Ovary (tissue), 3 donors: ENCODE results near the gene ENOX1.

Experiments used
- EP300 ChIP-seq: sonication (generic); formaldehyde crosslinking; IDR thresholded peaks from one replicate; pipeline ENCODE4 v1.6.1; 2017; ENCODE audit warnings: antibody characterized with exemption
- POLR2A ChIP-seq: fragments of 450-650 bp; IDR thresholded peaks from one replicate; pipeline ENCODE4 v1.6.1; 2017; ENCODE audit warnings: antibody characterized with exemption, mild to moderate bottlenecking, moderate library complexity
- TF ChIP-seq, protein P1 (sequence below), 3 donors: fragments of 450-650 bp in 2 of 3; fragments of 200-600 bp in 1 of 3; IDR thresholded peaks; one replicate each; pipeline versions ENCODE4 v1.5.1 to v1.8.0; 2016 to 2022; ENCODE audit warnings: antibody characterized with exemption in 3 of 3, mild to moderate bottlenecking in 1 of 3
- donor health status: DM: no; HTN: no; CAD: no.

- no peak for TF ChIP-seq POLR2A
- no peak for TF ChIP-seq EP300
- TF ChIP-seq, protein P1, sequence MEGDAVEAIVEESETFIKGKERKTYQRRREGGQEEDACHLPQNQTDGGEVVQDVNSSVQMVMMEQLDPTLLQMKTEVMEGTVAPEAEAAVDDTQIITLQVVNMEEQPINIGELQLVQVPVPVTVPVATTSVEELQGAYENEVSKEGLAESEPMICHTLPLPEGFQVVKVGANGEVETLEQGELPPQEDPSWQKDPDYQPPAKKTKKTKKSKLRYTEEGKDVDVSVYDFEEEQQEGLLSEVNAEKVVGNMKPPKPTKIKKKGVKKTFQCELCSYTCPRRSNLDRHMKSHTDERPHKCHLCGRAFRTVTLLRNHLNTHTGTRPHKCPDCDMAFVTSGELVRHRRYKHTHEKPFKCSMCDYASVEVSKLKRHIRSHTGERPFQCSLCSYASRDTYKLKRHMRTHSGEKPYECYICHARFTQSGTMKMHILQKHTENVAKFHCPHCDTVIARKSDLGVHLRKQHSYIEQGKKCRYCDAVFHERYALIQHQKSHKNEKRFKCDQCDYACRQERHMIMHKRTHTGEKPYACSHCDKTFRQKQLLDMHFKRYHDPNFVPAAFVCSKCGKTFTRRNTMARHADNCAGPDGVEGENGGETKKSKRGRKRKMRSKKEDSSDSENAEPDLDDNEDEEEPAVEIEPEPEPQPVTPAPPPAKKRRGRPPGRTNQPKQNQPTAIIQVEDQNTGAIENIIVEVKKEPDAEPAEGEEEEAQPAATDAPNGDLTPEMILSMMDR (IDR thresholded peaks at IDR 0.05), result no peak
Observed at GRCh38 chr13:43725460-43725859, 61.3 kb downstream of the ENOX1 start.
